Vagina (tissue), 2 donors: ENCODE data around the gene CD248. TPM values are rescaled to one million over a fixed set of nuclear protein-coding genes. Genes with fewer than 3 reads are reported as not detected.

Experiments used
- DNase-seq, 2 donors: peaks; one replicate each; pipeline ENCODE4 v3.0.0-alpha.2; 2017; ENCODE audit errors: extremely low spot score in 2 of 2
- H3K27ac ChIP-seq: fragments of 200-600 bp; sonication (generic); one replicate; pipeline ENCODE4 v1.5.1; 2019
- H3K27me3 ChIP-seq: fragments of 200-600 bp; sonication (generic); one replicate; pipeline ENCODE4 v1.5.1; 2019
- H3K36me3 ChIP-seq, 2 donors: fragments of 200-600 bp; sonication (generic); one replicate each; pipeline ENCODE4 v1.5.1; 2017 to 2019
- H3K4me1 ChIP-seq: fragments of 200-600 bp; sonication (generic); one replicate; pipeline ENCODE4 v1.5.1; 2019
- H3K4me3 ChIP-seq, 2 donors: fragments of 200-600 bp; sonication (generic); 1 replicate in 1 of 2; 2 replicates in 1 of 2; pipeline ENCODE4 v1.5.1; 2016 to 2019
- H3K9me3 ChIP-seq: fragments of 200-600 bp; sonication (generic); one replicate; pipeline ENCODE4 v1.5.1; 2019
- CTCF ChIP-seq, 3 experiments: fragments of 450-650 bp in 2 of 3; fragments of 200-600 bp in 1 of 3; sonication (generic) in 1 of 3; IDR thresholded peaks; one replicate each; pipeline ENCODE4 v1.5.1; 2017 to 2019; ENCODE audit warnings: antibody characterized with exemption in 3 of 3, mild to moderate bottlenecking in 2 of 3, moderate library complexity in 2 of 3
- POLR2A ChIP-seq, 2 donors: fragments of 450-650 bp; IDR thresholded peaks; one replicate each; pipeline ENCODE4 v1.6.1; 2017; ENCODE audit warnings: antibody characterized with exemption in 2 of 2, mild to moderate bottlenecking in 2 of 2, moderate library complexity in 2 of 2
- POLR2AphosphoS5 ChIP-seq, 2 donors: sonication (generic); formaldehyde crosslinking; IDR thresholded peaks; one replicate each; pipeline ENCODE4 v1.9.0; 2017; ENCODE audit warnings: antibody characterized with exemption in 2 of 2, mild to moderate bottlenecking in 2 of 2, low read depth in 1 of 2; ENCODE audit not compliant: insufficient read depth in 1 of 2
- intact Hi-C: fragments of 100-400 bp; cut with DNase I; formaldehyde crosslinking; loops from one replicate; pipeline ENCODE4 v1.15.1; 2023
- total RNA-seq: library from RNA; depleted of rRNA; stranded (reverse); fragments of >200 nt; gene quantifications from one replicate; pipeline ENCODE4 v1.2.3, GENCODE V29; 2016

Gene CD248
- total RNA-seq, 1 donor from 2014 or later: 45.2 TPM

- H3K36me3 ChIP-seq: peaks cover 0 to 44% of the 10 kb centered on the region in 2 donors
- TF ChIP-seq CTCF (IDR thresholded peaks at IDR 0.05) (peak in 2 of 3 experiments; percentile 25 to 35), POLR2AphosphoS5 (IDR thresholded peaks at IDR 0.05; ENCODE audit: insufficient read depth in 1 of 2, low read depth in 1 of 2) (peak; percentile 9 to 86), POLR2A (IDR thresholded peaks at IDR 0.05) (no peak)
- no peaks in the 10 kb centered on the region for H3K27me3 ChIP-seq
- H3K27ac ChIP-seq: peak within 1 kb of the TSS; percentile 67
- peak within 1 kb of the TSS; percentile 52 to 59 for H3K4me3 ChIP-seq
- intact Hi-C loops: no loop called here
- peaks cover 49% of the 10 kb centered on the region for H3K4me1 ChIP-seq
- DNase-seq: no peak
- no peaks in the 10 kb centered on the region for H3K9me3 ChIP-seq
Measured at GRCh38 chr11:66336234-66337102, 19.6 kb upstream of the CD248 start, which contains the start of gene RIN1. Gene RIN1, minus strand, starts transcription at chr11:66336434. Its CDS starts 32 bp downstream, at chr11:66336402.

DNA sequence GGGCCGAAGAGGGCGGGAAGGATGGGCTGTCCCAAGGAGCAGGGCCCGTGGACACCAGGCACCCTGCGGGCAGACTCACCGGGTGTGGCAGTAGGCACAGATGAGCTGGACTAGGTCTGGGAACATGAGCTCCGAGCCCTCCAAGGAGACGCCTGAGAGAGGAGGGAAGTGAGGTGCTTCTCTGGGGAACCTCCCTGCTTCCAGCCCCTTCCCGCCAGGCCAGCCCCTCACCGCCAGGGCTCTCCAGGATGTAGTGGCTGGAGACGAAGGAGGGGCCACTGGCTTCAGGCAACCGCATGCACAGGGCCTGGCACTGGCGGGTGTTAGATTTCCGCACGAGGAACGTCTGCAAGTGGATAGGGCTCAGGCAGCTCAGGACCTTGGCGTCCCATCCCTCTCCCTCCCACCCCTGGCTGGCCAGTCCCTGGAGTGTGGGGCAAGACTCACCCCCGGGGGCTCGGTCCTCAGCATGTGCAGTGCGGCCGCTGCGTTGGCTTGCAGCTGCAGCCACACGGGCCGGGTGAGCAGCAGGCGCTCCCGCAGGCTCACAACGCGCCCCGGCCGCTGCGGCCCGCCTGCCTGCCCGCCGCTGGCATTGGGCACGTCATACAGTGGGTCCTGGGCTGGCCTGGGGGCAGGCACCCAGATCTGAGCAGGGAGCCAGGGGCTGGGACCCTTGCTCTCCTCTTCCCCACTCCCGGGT lies 18.8 kb upstream of the CD248 start:
- Histone ChIP-seq H3K36me3 (peaks cover 0 to 36% of the 10 kb centered on the region in 2 donors), H3K9me3 (no peaks in the 10 kb centered on the region), H3K27ac (peak overlapping the region; percentile 67), H3K4me3 (peak overlapping the region; percentile 52 to 59), H3K27me3 (no peaks in the 10 kb centered on the region), H3K4me1 (peaks cover 49% of the 10 kb centered on the region)
- TF ChIP-seq POLR2A (IDR thresholded peaks at IDR 0.05) (no peak), POLR2AphosphoS5 (IDR thresholded peaks at IDR 0.05; ENCODE audit: insufficient read depth in 1 of 2, low read depth in 1 of 2) (no peak), CTCF (IDR thresholded peaks at IDR 0.05) (no peak)
- intact Hi-C loops: no loop called here
- DNase-seq: no peak

GRCh38 chr11:66334605-66335442 lies 18.0 kb upstream of the CD248 start:
- no peak for DNase-seq
- TF ChIP-seq POLR2AphosphoS5 (IDR thresholded peaks at IDR 0.05; ENCODE audit: insufficient read depth in 1 of 2, low read depth in 1 of 2): no peak
- no peak for TF ChIP-seq POLR2A (IDR thresholded peaks at IDR 0.05)
- TF ChIP-seq CTCF (IDR thresholded peaks at IDR 0.05): no peak
- Histone ChIP-seq H3K9me3 (no peaks in the 10 kb centered on the region), H3K27ac (peak overlapping the region; percentile 67), H3K27me3 (no peaks in the 10 kb centered on the region), H3K36me3 (peaks cover 0 to 27% of the 10 kb centered on the region in 2 donors), H3K4me3 (peak overlapping the region; percentile 52 to 59), H3K4me1 (peaks cover 49% of the 10 kb centered on the region)
- intact Hi-C loops: no loop called here

- H3K36me3 ChIP-seq: peaks cover 0 to 19% of the 10 kb centered on the region in 2 donors
- H3K27ac ChIP-seq: no peak overlapping the region
- DNase-seq: no peak
- TF ChIP-seq POLR2AphosphoS5 (IDR thresholded peaks at IDR 0.05; ENCODE audit: insufficient read depth in 1 of 2, low read depth in 1 of 2): no peak
- TF ChIP-seq CTCF (IDR thresholded peaks at IDR 0.05): no peak
- TF ChIP-seq POLR2A (IDR thresholded peaks at IDR 0.05): no peak
- H3K27me3 ChIP-seq: no peaks in the 10 kb centered on the region
- no peak overlapping the region for H3K4me3 ChIP-seq
- no peaks in the 10 kb centered on the region for H3K9me3 ChIP-seq
- H3K4me1 ChIP-seq: peaks cover 49% of the 10 kb centered on the region
- intact Hi-C loops: no loop called here
Measured at GRCh38 chr11:66333896-66334604, 17.2 kb upstream of the CD248 start.
